ENCODE results near the gene WDR62.

The WDR62 gene

DNA sequence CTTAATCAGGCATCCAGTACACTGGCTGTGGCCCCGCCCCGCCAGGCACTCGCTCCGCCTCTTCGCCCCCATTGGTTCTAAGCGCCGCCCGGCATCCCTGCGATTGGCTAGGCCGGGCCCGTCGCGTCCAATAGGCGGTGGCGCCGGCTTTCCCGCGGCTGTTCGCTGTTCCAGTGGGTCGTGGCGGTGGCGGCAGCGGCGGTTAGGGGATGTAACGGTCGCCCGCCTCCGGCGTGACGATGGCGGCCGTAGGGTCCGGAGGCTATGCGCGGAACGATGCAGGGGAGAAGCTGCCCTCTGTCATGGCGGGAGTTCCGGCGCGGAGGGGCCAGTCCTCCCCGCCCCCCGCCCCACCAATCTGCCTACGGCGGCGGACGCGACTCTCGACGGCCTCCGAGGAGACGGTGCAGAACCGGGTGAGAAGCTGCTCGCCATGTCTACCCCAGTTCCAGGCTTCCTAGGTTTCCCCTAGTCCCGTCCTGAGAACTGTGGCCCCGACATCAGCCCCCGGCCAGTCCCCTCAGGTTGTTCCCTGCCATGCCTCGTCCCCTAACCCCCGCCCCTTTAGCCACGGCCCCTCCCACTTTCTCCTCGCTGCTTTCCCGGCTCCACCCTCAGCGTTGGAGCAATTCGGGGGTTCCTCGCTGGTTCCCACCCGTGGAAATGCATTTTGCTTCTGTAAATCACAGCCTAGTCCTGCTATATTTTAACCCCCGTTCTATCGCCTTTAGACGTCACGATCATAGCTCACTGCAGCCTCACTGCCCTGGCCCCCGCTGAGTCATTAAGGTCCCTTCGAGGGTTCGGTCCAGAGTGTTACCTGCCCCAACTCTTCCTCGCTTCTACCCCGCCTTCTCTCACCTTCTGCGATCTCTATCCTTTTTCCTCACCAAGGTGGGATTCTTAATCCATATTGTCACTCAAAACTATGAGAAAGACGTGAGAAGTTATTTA is at the start of gene WDR62:
WDR62 (plus strand) TSS at position 165 of the 954 bp plus-strand sequence; CDS start at position 240, 75 bp downstream.
- DNase-seq (ENCODE audit: low spot score), result peak; percentile 95

GRCh38 chr19:36006955-36007354 is 47.7 kb upstream of the WDR62 start:
- DNase-seq (ENCODE audit: low spot score), result no peak

DNA sequence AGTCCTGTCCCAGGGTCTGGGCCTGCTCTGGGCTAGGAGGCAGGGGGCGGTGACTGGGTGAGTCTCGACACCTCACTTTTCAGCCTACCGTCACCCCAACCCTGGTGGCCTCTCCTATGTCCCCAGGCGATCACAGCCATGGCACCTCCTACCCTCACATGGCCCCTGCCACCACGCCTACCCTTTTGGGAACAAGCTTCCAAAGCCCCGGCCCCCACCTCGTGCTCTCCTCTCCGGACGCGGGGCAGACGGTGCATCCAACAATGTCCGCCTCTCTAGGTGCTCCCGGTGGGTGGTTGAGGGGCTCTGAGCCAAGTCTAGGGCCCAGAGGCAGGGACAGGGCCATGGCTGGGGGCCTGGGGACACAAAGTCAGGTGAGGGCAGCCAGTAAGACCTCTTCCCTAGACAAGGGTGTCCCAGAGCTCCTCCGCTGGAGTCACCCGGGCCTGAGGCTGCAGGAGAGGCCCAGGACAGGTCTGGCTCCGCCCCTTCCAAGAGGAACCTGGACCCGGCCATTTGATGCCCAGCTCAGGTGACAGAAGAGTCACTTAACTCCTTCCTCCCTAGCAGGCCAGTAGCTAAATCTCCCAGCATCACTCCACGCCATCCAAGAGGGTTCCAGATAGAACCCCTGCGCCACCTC is 46.2 kb upstream of the WDR62 start, which contains the start of gene SYNE4:
SYNE4 (minus strand) TSS at position 478 of the 643 bp plus-strand sequence; CDS start at position 346, 132 bp downstream.
- no peak for DNase-seq (ENCODE audit: low spot score)

- DNase-seq (ENCODE audit: low spot score), result peak; percentile 73
Measured at GRCh38 chr19:36009220-36009619, 45.5 kb upstream of the WDR62 start.

- no peak for DNase-seq (ENCODE audit: low spot score)
Measured at GRCh38 chr19:36009633-36010379, 44.9 kb upstream of the WDR62 start.

GRCh38 chr19:36010402-36010801 is 44.3 kb upstream of the WDR62 start:
- DNase-seq (ENCODE audit: low spot score), result no peak

- DNase-seq (ENCODE audit: low spot score), result peak; percentile 11
Measured at GRCh38 chr19:36013280-36014011, 41.3 kb upstream of the WDR62 start.

DNA sequence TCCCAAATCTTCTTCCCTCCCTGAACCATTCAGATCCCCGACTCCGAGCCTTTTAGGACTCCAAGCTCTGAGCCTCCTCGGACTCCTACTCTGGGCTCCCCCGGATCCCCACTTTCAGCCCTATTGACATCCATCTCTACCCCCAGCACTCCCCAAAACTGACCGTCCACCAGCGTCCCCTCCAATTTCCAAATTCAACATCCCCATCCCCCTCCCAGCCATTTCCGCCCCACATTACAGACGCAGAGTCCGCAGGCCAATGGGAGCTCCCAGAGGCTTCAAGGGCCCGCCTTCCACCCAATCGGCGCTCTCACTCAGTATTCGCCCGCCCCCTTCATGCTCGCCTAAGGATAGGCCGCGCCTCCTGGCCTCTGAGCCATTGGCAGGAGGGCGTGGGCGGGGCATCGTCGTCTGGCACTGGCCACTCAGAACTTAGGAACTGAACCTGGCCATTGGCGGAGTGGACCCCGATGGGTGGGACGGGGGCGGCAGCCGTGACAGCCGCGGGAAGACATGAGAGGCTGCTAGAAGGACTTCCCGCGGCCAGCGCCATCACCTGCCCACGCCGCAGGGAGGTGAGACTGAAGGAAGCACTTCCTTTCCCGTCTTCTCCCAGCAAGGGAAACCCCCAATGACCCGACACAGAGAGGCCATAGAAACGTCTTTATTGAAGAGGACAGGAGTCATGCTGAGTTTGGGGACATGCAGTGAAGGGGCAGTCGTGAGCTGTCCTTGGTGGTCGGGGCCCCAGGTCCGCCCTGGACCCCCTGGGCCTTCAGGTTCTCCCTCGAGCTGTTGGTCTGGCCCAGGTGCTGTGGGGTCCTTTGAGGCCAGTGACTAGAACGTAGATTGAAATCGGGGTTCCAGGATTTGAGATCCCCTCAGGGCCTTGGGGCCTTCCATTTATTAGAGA is 40.4 kb upstream of the WDR62 start, which contains the start of gene ALKBH6:
ALKBH6 (minus strand) TSS at position 202 of the 913 bp plus-strand sequence. CDS start 816 bp downstream, outside the sequence.
- DNase-seq (ENCODE audit: low spot score), result peak; percentile 99

DNA sequence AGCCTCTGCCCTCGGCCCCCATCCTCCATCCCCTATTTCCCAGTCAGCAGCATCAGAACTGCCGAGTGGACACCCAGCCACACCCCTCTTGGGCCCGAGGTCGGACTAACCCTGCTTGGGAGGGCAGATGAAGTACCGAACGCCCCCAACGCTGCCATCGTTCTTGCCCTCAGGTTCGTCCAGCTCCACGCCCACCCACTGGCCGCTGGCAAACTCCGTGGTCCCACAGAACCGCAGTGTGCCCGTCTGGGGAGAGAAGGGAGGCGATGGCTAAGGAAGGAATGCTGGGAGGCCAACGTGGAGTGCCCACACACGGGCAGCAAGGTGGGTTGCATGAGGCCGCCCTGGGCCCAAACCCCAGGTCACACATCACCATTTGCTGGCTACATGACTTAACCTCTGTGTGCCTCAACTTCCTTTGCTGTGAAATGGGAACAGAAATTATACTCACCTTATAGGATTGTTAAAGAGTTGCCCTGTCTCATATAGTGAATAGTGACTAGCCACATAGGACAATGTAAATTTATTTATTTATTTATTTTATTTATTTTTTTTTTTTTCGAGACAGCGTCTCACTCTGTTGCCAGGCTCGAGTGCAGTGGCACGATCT is 35.5 kb upstream of the WDR62 start:
- DNase-seq (ENCODE audit: low spot score), result no peak

DNA sequence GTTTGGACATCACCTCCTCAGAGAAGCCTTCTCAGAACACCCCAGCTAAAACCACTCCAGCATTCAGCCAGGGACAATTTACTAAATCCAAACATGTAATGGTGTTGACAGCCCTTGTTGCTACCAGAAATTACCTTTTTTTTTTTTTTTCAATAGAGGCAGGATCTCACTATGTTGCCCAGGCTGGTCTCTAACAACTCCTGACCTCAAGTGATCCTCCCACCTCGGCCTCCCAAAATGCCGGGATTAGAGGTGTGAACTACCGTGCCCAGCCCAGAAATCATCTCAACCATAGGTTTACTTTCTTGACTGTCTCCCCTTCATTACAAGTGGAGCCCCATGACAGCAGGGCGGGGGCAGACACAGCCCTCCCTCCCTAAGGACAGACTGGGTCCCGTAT is 31.3 kb upstream of the WDR62 start:
- DNase-seq (ENCODE audit: low spot score), result no peak

DNA sequence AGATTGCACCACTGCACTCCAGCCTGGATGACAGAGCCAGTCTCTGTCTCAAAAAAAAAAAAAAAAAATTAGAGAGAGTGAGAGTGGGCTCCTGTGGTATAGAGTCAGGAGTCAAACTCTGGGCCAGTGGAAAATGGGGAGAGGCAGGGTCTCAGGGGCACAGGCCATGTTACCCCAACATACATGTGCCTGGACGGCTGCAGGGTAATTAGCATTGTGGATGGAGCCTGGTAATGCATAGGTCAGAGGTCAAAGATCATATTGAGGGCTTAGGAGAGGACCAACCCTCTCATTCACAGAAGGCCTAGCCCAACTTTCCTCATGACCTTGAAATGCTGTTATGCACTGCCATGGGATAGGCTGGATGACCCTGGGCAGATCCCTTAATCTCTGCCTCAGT is 29.2 kb upstream of the WDR62 start:
- no peak for DNase-seq (ENCODE audit: low spot score)

DNA sequence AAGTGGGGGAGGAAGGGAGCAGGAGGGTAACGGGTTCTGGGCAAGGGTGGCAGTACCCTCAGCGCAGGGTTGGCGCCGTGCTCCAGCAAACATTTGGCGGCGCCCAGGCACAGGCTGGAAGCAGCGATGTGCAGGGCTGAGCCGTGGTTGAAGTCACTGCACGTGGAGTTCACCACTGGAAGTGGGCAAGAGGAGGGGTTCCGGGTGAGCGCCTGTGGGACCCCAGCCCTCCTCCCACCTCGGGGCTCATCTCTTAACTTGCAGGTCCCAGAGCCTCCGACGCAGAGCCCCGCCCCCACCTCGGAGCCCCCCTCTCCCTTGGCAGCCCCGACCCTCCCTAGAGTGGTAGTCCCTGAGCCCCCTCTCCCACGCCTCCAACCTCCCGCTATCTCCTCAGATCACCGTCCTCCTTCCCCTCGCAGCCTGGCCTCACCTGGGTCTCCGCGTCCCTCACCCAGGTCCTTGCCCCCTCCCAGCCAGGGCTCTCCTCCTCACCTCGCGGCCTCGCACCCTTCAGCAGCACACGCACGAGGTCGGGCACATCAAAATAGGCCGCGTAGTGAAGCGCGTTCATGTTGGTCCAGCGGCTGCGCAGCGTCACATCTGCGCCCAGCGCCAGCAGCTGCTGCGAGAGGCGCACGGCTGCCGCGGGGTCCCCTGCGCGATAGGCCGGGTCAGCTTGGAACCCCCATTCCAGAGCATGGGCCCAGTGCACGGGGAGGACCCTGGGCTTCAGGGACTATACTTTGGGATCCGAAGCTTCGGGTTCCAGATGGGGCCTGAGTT is 28.4 kb upstream of the WDR62 start:
- DNase-seq (ENCODE audit: low spot score), result no peak

DNA sequence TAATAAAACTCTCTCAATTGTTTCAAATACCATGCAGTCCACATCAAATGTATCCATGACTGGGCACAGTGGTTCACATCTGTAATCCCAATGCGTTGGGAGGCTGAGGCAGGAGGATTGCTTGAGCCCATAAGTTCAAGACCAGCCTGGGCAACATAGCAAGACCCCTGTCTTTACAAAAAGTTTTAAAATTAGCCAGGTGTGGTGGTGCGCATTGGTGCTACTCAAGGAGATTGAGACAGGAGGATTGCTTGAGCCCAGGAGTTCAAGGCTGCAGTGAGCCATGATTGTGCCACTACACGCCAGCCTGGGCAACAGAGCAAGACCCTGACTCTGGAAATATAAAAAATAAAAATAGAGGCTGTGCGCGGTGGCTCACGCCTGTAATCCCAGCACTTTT is 27.0 kb upstream of the WDR62 start:
- no peak for DNase-seq (ENCODE audit: low spot score)

- peak; percentile 25 for DNase-seq (ENCODE audit: low spot score)
Measured at GRCh38 chr19:36028313-36029041, 26.2 kb upstream of the WDR62 start.

DNA sequence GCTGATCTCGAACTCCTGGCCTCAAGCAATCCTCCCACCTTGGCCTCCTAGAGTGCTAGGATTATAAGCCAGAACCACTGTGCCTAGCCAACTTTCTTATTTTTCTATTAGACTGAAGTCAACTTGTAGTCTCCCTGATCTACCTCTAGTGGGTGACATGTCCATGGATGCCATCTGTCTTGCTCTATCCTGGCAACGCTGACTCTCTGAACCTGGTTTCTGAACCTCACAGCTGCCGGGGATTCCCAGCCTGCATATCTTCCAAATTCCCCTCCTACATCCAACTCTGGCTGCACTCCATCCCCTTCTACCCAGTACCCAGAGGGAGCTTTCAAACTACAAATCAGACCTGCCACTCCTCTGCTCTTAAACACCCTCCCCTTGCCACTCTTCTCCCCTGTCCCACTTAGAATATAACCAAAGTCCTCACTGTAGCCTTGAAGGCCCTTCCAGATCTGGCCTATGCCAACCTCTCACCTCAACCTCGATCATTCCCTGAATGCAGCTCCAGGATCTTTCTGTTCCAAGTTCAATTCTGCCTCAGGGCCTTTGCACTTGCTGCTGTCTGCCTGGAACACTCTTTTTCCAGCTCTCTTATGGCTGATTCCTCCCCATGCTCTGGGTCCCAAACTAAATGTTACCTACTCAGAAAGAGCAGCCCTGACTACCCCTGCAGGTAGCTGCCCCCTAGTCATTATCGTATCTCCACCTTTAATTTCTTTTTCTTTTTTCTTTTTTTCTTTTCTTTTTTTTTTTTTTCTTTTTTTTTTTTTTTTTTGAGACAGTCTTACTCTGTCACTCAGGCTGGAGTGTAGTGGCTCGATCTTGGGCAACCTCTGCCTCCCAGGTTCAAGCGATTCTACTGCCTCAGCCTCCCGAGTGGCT is 24.2 kb upstream of the WDR62 start:
- DNase-seq (ENCODE audit: low spot score), result peak; percentile 40

GRCh38 chr19:36031308-36031707 is 23.4 kb upstream of the WDR62 start:
- DNase-seq (ENCODE audit: low spot score), result no peak

All from Ammon's horn (tissue), 1 donor.